Stimulated activated effector memory CD8-positive, alpha-beta T cell treated with anti-CD3 and anti-CD28 coated beads, Interleukin-12 subunit alpha, Interleukin-12 subunit beta, amount 100 ng/mL, for 72 hours (primary cell): Measurements from ENCODE around the gene VANGL2.

ENCODE experiments used
- ATAC-seq: fragments of 150-1000 bp; cut with Tn5 transposase; 2 replicates; pipeline ENCODE4 v1.10.0; 2021
- DNase-seq, 2 donors: peaks; one replicate each; pipeline ENCODE4 v3.0.0; 2021 to 2022; ENCODE audit warnings: low spot score in 2 of 2
- H3K27ac Mint-ChIP-seq: one replicate; pipeline ENCODE4 v1.8.0; 2022; ENCODE audit warnings: mild to moderate bottlenecking, mixed read lengths
- H3K36me3 Mint-ChIP-seq: one replicate; pipeline ENCODE4 v1.8.0; 2022; ENCODE audit warnings: mild to moderate bottlenecking, mixed read lengths
- H3K4me1 Mint-ChIP-seq: one replicate; pipeline ENCODE4 v1.8.0; 2022; ENCODE audit warnings: mixed read lengths
- H3K4me3 Mint-ChIP-seq: one replicate; pipeline ENCODE4 v1.8.0; 2022; ENCODE audit warnings: mild to moderate bottlenecking, mixed read lengths
- H3K9me3 Mint-ChIP-seq: one replicate; pipeline ENCODE4 v1.8.0; 2022; ENCODE audit warnings: mixed read lengths

The VANGL2 gene

DNA sequence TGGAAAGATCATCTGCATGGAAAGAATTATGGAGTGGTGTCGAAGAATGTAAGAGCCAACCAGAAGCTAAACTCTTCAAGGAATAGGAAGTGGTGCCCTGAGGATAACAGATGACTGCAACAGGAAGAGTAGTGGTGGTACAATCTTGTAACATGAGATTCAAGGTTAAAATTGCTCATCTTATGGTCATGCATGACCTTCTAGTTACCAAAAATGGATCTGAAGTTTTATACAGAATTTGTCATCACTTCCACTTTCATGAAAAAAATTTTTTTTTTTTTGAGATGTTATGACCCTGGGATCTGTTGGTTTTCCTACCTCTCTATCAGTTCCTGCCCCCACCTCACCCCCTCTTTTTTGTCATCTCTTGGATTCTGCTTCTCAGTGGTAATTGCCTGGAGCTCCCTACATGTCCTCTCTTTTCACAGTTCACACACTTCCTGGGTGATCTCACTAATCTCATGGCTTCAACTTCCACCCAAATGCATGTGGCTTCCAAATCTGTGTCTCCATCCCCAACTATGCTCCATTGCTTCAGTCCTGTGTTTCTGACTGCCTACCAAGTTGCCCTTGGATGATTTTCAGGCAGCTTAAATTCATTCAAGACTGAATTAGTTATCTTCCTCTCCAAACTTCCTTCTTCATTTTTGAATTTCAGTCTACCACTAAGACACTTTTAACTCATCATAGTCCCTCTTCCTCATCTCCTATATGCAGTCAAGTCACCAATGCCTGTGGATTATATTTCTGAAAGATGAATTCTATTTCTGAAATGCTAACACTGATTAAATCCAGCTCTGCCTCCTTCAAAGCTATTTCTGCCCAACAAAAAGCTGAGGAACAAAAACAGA lies 74.3 kb downstream of the VANGL2 start:
- Mint-ChIP-seq H3K27ac (no peak overlapping the region), H3K36me3 (no peaks in the 10 kb centered on the region), H3K9me3 (no peaks in the 10 kb centered on the region), H3K4me3 (no peak overlapping the region), H3K4me1 (peaks cover 6% of the 10 kb centered on the region)
- peak; percentile 99 for ATAC-seq
- no peak for DNase-seq
